ENCODE data around the gene SLC7A9. TPM values are rescaled to one million over a fixed set of nuclear protein-coding genes. Genes with fewer than 3 reads are reported as not detected.

The SLC7A9 gene
- total and polyA plus RNA-seq, 2 of the 13 experiments (the other 11 are each of a cell fraction or from before 2014, with no cell fraction given), result 4.7 to 8.3 TPM

- no peak for TF ChIP-seq PREB (CRISPR knock-in tag; IDR thresholded peaks at IDR 0.05)
Measured at GRCh38 chr19:32822916-32823746, 46.4 kb downstream of the SLC7A9 start (continued).

DNA sequence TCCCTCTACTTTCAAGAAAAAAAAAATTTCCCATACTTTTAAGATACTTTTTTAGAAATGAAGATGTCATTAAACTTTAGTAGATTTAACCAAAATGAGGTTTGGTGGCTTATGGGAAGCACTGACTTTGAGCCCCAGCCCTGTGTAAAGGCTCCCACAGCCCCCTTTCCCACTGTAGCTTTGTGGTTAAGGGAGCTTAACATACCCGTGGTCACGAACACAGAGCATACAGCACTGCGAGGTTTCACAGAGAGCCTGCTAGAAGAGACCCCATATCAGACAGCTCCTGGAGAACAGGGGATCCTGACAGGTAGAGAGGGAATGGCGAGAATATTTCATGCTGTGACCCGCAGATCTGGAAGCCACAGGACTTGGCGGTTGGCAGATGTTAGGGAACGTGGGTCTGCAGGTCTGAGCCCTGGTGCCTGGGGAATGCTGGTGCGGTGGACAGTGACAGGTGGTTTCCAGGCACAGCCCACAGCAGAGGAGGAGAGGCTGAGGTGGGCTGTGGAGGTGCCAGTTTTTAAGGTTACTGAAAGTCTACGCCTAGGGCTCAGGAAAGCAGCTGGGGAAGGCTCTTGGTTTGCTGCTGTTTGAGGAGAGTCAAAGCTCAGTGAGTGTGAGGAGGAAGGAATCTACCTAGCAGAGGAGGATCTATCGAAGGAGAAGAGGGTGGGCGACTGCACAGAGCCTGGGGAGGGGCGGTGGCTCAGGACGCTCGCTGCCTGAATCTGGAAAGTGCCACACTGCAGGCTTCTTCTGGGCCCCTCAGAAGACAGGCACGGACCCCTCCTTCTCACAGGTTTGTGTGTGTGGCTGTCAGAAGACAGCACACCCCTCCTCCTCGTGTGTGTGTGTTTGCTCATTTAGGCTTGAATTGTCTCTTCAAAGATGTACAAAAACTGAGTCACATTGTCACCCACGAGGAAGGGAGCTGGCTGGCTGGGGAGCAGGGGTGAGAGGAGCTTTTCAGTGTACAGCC is 49.9 kb downstream of the SLC7A9 start:
- CTCF ChIA-PET (ENCODE audit: low intra/inter-chr PET ratio, low total read pairs), result no interaction called here
- in situ Hi-C loops (cut with HindIII; ENCODE audit: extremely low pct_ligation_motif_present, low pct_unique_long_range_greater_than_20kb), result no loop called here
- peaks cover 31% of the 10 kb centered on the region for H3K4me1 ChIP-seq (ENCODE audit: insufficient read depth, low read length)
- H3K4me2 ChIP-seq (ENCODE audit: low read depth, low read length), result no peak overlapping the region
- no peaks in the 10 kb centered on the region for H3K36me3 ChIP-seq (replicated peaks in 1 of 2; ENCODE audit: control insufficient read depth in 1 of 2, insufficient read depth in 2 of 2, low read length in 2 of 2)
- no peak overlapping the region for H3K9ac ChIP-seq (ENCODE audit: insufficient read depth, low read depth, low read length)
- POLR2A ChIA-PET, result no interaction called here
- no peaks in the 10 kb centered on the region for H3K27me3 ChIP-seq (ENCODE audit: control insufficient read depth in 1 of 2, insufficient read depth in 2 of 2, low read length in 2 of 2)
- no TSS peak for BruUV-seq (replicated peaks)
- DNase-seq (ENCODE audit: low spot score) (no peak), FAIRE-seq (no peak), ATAC-seq (no peak)
- no peaks in the 10 kb centered on the region for H3K79me2 ChIP-seq (ENCODE audit: insufficient read depth, low read length)
- intact Hi-C loops (cut with micrococcal nuclease; ENCODE audit: unreplicated experiment), result no loop called here
- no peak overlapping the region for H2AFZ ChIP-seq (ENCODE audit: low read length)
- no peak overlapping the region for H3K4me3 ChIP-seq (replicated peaks in 1 of 3; ENCODE audit: insufficient read depth in 1 of 3, low read depth in 2 of 3, low read length in 3 of 3)
- no peaks in the 10 kb centered on the region for H3K9me3 ChIP-seq (ENCODE audit: low read length)
- 55% methylated on average over 17 of the region's 17 CpGs for WGBS (ENCODE audit: low lambda C conversion rate)
- no peaks in the 10 kb centered on the region for H4K20me1 ChIP-seq (ENCODE audit: insufficient read depth, low read length)
- no peak overlapping the region for H3K27ac ChIP-seq (ENCODE audit: extremely low read length, insufficient read depth, low read length)
- TF ChIP-seq ZNF276 (CRISPR knock-in tag; IDR thresholded peaks at IDR 0.05; ENCODE audit: low read depth), result no peak
- TF ChIP-seq ZNF543 (CRISPR knock-in tag; IDR thresholded peaks at IDR 0.05), result no peak
- TF ChIP-seq, protein P1, sequence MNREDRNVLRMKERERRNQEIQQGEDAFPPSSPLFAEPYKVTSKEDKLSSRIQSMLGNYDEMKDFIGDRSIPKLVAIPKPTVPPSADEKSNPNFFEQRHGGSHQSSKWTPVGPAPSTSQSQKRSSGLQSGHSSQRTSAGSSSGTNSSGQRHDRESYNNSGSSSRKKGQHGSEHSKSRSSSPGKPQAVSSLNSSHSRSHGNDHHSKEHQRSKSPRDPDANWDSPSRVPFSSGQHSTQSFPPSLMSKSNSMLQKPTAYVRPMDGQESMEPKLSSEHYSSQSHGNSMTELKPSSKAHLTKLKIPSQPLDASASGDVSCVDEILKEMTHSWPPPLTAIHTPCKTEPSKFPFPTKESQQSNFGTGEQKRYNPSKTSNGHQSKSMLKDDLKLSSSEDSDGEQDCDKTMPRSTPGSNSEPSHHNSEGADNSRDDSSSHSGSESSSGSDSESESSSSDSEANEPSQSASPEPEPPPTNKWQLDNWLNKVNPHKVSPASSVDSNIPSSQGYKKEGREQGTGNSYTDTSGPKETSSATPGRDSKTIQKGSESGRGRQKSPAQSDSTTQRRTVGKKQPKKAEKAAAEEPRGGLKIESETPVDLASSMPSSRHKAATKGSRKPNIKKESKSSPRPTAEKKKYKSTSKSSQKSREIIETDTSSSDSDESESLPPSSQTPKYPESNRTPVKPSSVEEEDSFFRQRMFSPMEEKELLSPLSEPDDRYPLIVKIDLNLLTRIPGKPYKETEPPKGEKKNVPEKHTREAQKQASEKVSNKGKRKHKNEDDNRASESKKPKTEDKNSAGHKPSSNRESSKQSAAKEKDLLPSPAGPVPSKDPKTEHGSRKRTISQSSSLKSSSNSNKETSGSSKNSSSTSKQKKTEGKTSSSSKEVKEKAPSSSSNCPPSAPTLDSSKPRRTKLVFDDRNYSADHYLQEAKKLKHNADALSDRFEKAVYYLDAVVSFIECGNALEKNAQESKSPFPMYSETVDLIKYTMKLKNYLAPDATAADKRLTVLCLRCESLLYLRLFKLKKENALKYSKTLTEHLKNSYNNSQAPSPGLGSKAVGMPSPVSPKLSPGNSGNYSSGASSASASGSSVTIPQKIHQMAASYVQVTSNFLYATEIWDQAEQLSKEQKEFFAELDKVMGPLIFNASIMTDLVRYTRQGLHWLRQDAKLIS (CRISPR knock-in tag; IDR thresholded peaks at IDR 0.05), result no peak
- TF ChIP-seq ATAD3A (CRISPR knock-in tag; IDR thresholded peaks at IDR 0.05), result no peak
- TF ChIP-seq SMARCC2 (IDR thresholded peaks at IDR 0.05), result no peak
- TF ChIP-seq SIN3B (IDR thresholded peaks at IDR 0.05; ENCODE audit: low read length), result no peak
- TF ChIP-seq ZNF280B (CRISPR knock-in tag; IDR thresholded peaks at IDR 0.05; ENCODE audit: borderline replicate concordance), result no peak
- TF ChIP-seq ZNF329 (CRISPR knock-in tag; IDR thresholded peaks at IDR 0.05; ENCODE audit: low read depth), result no peak
- no peak for TF ChIP-seq ZNF34 (CRISPR knock-in tag; IDR thresholded peaks at IDR 0.05; ENCODE audit: borderline replicate concordance)
- TF ChIP-seq ZNF720 (CRISPR knock-in tag; IDR thresholded peaks at IDR 0.05), result no peak
- no peak for TF ChIP-seq ZFP1 (CRISPR knock-in tag; IDR thresholded peaks at IDR 0.05)
